OCI-LY1 (cell line): ENCODE measurements around the gene UBC.

ENCODE experiments used
- H2AFZ ChIP-seq: fragments of 200-600 bp; sonication (generic), shearing (Covaris generic); 2 replicates; pipeline ENCODE4 v1.6.0; 2014; ENCODE audit warnings: antibody characterized with exemption, mild to moderate bottlenecking, low read length
- H3F3A ChIP-seq: fragments of 200-600 bp; sonication (generic), shearing (Covaris generic); 2 replicates; pipeline ENCODE4 v1.6.0; 2014; ENCODE audit warnings: mild to moderate bottlenecking, antibody characterized with exemption, low read length, moderate library complexity; ENCODE audit not compliant: insufficient read depth
- H3K27ac ChIP-seq: fragments of 200-600 bp; sonication (generic); 2 replicates; pipeline ENCODE4 v1.5.1; 2014; ENCODE audit warnings: low read length, mixed run types, mild to moderate bottlenecking, low read depth; ENCODE audit not compliant: poor library complexity, severe bottlenecking
- H3K27me3 ChIP-seq: fragments of 200-600 bp; sonication (generic); 2 replicates; pipeline ENCODE4 v1.6.0; 2014; ENCODE audit warnings: antibody characterized with exemption, mild to moderate bottlenecking, low read length, moderate library complexity; ENCODE audit not compliant: insufficient read depth
- H3K36me3 ChIP-seq: fragments of 200-600 bp; sonication (generic); 2 replicates; pipeline ENCODE4 v1.6.1; 2014; ENCODE audit warnings: mild to moderate bottlenecking, antibody characterized with exemption, low read length, moderate library complexity, mixed read lengths; ENCODE audit not compliant: insufficient read depth
- H3K4me1 ChIP-seq: fragments of 200-600 bp; sonication (generic); 2 replicates; pipeline ENCODE4 v1.5.1; 2014; ENCODE audit warnings: mild to moderate bottlenecking, low read length, moderate library complexity; ENCODE audit not compliant: insufficient read depth, severe bottlenecking
- H3K4me2 ChIP-seq: fragments of 200-600 bp; sonication (generic), shearing (Covaris generic); 2 replicates; pipeline ENCODE4 v1.6.1; 2014; ENCODE audit warnings: low read length
- H3K4me3 ChIP-seq: fragments of 200-600 bp; sonication (generic); 2 replicates; pipeline ENCODE4 v1.5.1; 2014; ENCODE audit warnings: low read length, low read depth, mild to moderate bottlenecking, mixed read lengths; ENCODE audit not compliant: poor library complexity, severe bottlenecking
- H3K79me2 ChIP-seq: fragments of 200-600 bp; shearing (Covaris generic); 2 replicates; pipeline ENCODE4 v1.6.1; 2016; ENCODE audit warnings: mixed run types, low read length, mixed read lengths; ENCODE audit not compliant: insufficient read depth
- H3K9ac ChIP-seq: fragments of 200-600 bp; sonication (generic), shearing (Covaris generic); 2 replicates; pipeline ENCODE4 v1.6.1; 2014; ENCODE audit warnings: mild to moderate bottlenecking, low read length, mixed read lengths
- H3K9me2 ChIP-seq: fragments of 200-600 bp; sonication (generic), shearing (Covaris generic); 2 replicates; pipeline ENCODE4 v1.6.1; 2014; ENCODE audit warnings: low read depth, mild to moderate bottlenecking, low read length, mixed read lengths
- H3K9me3 ChIP-seq: fragments of 200-600 bp; shearing (Covaris generic); 2 replicates; pipeline ENCODE4 v1.6.1; 2014; ENCODE audit warnings: low read length, mixed read lengths
- H4K20me1 ChIP-seq: fragments of 200-600 bp; sonication (generic), shearing (Covaris generic); 2 replicates; pipeline ENCODE4 v1.6.0; 2016; ENCODE audit warnings: mild to moderate bottlenecking, low read length; ENCODE audit not compliant: insufficient read depth
- CTCF ChIP-seq: fragments of 200-600 bp; sonication (generic), shearing (Covaris generic); IDR thresholded peaks from 2 replicates; pipeline ENCODE4 v1.5.1; 2017; ENCODE audit warnings: mild to moderate bottlenecking, antibody characterized with exemption, low read length, moderate library complexity, mixed read lengths
- EZH2 ChIP-seq: fragments of 200-600 bp; sonication (generic), shearing (Covaris generic); IDR thresholded peaks from 2 replicates; pipeline ENCODE4 v1.8.0; 2017; ENCODE audit warnings: borderline replicate concordance, mixed run types, mild to moderate bottlenecking, antibody characterized with exemption, low read length, moderate library complexity, mixed read lengths

The UBC gene

GRCh38 chr12:124875803-124876132 is 38.7 kb downstream of the UBC start:
- Histone ChIP-seq H3K27me3 (peaks cover 9% of the 10 kb centered on the region; the same call in 1 of the 2 replicates), H3K9ac (no peak overlapping the region), H3K79me2 (no peaks in the 10 kb centered on the region), H3K9me2 (no peaks in the 10 kb centered on the region), H3K27ac (no peak overlapping the region), H4K20me1 (no peaks in the 10 kb centered on the region), H2AFZ (no peak overlapping the region), H3F3A (no peaks in the 10 kb centered on the region), H3K4me3 (no peak overlapping the region), H3K4me2 (no peak overlapping the region), H3K36me3 (no peaks in the 10 kb centered on the region), H3K4me1 (no peaks in the 10 kb centered on the region), H3K9me3 (no peaks in the 10 kb centered on the region)
- TF ChIP-seq CTCF: no peak
- TF ChIP-seq EZH2: no peak

DNA sequence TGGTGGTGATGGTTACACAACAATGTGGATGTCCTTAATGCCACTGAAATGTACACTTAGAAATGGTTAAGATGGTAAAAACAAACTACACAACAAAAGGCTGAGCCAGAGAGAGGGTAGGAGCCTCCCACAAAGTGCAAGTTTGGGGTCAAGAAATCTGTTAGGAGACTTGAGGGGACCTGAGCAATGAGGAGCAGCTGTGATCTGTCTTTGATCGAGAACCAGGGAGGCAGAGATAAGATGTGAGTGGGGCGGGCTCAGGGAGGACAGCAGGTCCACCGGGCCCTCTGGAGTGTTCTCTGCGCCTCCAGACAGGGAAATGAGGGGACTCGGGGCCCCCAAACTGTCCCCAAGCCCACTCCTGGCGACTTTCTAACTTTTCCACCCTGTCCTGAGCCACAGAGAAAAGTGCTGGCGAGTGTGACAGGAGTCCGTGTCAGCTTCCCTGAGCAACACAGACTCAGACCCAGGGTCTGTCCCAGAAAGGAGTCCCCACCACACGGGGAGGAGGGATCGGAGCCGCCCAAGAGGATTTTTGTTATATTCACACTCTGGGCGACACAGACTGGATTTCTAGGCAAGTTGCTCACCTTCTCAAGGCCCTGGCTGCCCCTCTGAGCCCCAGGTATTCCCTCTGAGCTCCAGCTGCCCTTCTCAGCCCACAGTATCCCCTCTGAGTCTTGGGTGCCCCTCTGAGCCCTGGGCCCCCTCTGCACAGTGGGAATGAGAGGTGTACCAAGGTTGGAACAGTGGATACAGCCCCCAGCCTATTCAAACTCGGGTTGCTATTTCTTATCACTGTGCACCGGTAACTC is 39.3 kb downstream of the UBC start:
- no peaks in the 10 kb centered on the region for H3K9me2 ChIP-seq
- no peak overlapping the region for H2AFZ ChIP-seq

GRCh38 chr12:124874188-124874587 is 40.3 kb downstream of the UBC start:
- Histone ChIP-seq H3K9me2 (no peaks in the 10 kb centered on the region), H3K4me3 (no peak overlapping the region), H3K4me1 (peaks cover 3% of the 10 kb centered on the region), H3F3A (no peaks in the 10 kb centered on the region), H3K9me3 (no peaks in the 10 kb centered on the region), H3K9ac (no peak overlapping the region), H3K36me3 (no peaks in the 10 kb centered on the region), H3K79me2 (no peaks in the 10 kb centered on the region), H3K27ac (no peak overlapping the region), H3K27me3 (peaks cover 9% of the 10 kb centered on the region; the same call in 1 of the 2 replicates), H3K4me2 (no peak overlapping the region), H4K20me1 (no peaks in the 10 kb centered on the region), H2AFZ (no peak overlapping the region)
- no peak for TF ChIP-seq EZH2
- TF ChIP-seq CTCF: no peak

More for the DNA sequence above, 39.3 kb downstream of the UBC start:
- Histone ChIP-seq H3K36me3 (no peaks in the 10 kb centered on the region), H3F3A (no peaks in the 10 kb centered on the region), H4K20me1 (no peaks in the 10 kb centered on the region), H3K79me2 (no peaks in the 10 kb centered on the region), H3K4me3 (no peak overlapping the region), H3K4me1 (no peaks in the 10 kb centered on the region), H3K27me3 (peaks cover 9% of the 10 kb centered on the region; the same call in 1 of the 2 replicates), H3K27ac (no peak overlapping the region), H3K9me3 (no peaks in the 10 kb centered on the region), H3K4me2 (no peak overlapping the region), H3K9ac (no peak overlapping the region)
- TF ChIP-seq CTCF (no peak), EZH2 (no peak)
